ENCODE results near the gene DDX28.
"Not testable (repeated sequence)": the region's sequence is repeated elsewhere in the genome, so short reads cannot be mapped to it uniquely, and the experiment has no call there.

The DDX28 gene

DNA sequence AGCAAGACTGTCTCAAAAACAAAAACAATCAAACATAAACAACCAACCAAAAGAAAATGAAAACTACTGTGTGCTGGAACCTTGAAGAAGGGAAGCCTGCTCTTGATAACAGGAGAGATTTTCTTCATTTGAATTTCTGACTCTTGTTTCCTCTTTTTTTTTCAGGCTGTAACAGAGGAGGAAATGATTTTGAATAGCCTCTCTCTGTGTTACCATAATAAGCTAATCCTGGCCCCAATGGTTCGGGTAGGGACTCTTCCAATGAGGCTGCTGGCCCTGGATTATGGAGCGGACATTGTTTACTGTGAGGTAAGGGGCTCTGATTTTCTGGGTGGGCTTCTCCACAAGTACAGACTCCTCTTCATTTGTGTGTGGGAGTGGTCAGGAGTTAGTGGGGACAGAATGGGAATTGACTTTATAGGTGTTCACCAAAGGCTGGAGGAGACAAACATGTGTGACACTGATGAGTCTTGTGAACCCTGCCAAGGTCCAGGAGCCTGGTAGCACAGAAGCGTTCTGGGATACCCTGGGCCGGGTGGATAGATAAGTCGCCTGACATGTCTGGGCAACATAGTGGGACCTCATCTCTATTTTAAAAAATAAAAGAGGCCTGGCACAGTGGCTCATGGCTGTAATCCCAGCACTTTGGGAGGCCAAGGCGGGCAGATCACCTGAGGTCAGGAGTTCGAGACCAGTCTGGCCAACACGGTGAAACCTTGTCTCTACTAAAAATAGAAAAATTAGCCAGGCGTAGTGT, 15.0 kb upstream of the DDX28 start:
- DNase-seq (ENCODE audit: low spot score) = no peak

DNA sequence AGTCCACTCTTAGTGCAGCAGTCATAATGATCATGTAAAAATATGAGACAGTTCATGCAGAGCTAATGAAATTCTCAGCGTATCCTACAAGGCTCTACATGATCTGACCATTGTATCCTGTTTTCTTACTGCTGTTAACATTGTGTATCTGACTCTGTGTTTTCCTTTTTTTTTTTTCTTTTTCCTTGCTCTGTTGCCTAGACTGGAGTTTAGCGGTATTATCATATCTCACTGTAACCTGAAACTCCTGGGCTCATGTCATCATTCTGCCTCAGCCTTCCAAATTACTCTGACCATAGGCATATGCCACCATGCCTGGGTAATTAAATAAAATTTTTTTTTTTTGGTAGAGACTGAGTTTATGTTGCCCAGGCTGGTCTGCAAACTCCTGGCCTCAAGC, 12.2 kb upstream of the DDX28 start:
- no peak for DNase-seq (ENCODE audit: low spot score)

DNA sequence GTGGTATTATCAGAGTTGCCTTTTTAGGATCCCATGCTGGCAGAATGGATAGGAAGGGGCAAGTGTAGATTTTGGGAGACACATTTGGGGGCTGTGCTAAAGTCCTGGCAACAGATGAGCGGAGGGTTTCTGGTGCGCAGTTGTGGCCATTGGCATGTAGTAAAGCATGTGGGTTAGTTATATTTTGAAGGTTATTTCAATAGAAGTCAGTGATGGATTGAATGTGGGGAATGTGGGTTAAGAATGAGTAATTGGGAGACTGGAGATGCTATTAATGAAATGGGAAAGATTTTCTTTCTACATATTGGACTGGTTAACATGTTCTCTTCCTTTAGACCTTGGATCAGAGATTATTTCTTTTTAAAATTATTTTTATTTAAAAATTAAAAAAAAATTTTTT, 10.1 kb upstream of the DDX28 start:
- no peak for DNase-seq (ENCODE audit: low spot score)

DNA sequence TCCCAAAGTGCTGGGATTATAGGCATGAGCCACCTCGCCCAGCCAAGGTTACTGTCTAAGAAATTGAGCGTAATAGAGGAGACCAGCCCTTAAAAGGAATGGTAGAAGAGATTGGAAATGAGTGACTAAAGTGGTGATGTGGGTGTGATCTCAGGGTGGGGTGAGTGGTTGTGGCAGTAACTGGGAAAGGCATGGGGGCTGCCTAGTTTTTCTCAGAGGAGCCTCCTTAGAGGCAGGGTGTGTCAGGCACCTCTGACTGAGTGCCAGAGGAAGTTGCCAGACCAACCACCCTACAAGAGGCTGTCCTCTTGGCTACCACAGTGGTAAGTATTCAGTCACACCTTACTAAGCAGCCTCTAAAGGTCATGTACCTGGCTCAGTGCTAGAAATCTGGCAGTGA, 8.9 kb upstream of the DDX28 start:
- peak; percentile 71 for DNase-seq (ENCODE audit: low spot score)

DNA sequence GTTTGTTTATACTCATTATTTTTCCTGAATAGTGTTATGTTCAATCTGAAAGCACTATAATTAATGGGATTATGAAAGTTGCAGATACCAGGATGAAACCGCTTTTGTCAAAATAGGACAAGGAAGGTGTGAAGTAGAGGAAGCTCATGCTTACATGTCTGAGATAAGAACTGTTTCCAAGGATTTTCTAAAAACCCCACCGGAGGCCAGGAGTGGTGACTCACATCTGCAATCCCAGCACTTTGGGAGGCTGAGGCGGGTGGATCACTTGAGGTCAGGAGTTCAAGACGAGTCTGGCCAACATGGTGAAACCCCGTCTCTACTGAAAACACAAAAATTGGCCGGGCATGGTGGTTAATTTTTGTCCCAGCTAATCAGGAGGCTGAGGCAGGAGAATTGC, 7.1 kb upstream of the DDX28 start:
- DNase-seq (ENCODE audit: low spot score) = peak; percentile 18

DNA sequence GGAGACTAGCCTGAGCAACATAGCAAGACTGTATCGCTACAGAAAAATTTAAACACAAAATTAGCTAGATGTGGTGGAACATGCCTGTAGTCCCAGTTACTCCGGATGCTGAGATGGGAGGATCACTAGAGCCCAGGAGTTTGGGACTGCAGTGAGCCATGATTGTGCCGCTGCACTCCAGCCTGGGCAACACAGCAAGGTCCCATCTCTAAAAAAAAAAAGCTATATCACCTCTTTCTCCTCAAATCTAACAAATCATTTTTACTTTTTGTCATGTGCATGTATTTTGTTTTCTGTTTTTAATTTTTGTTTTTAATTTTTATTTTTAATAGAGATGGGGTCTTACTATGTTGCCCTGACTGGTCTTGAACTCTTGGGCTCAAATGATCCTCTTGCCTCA, 6.0 kb upstream of the DDX28 start:
- no peak for DNase-seq (ENCODE audit: low spot score)

DNA sequence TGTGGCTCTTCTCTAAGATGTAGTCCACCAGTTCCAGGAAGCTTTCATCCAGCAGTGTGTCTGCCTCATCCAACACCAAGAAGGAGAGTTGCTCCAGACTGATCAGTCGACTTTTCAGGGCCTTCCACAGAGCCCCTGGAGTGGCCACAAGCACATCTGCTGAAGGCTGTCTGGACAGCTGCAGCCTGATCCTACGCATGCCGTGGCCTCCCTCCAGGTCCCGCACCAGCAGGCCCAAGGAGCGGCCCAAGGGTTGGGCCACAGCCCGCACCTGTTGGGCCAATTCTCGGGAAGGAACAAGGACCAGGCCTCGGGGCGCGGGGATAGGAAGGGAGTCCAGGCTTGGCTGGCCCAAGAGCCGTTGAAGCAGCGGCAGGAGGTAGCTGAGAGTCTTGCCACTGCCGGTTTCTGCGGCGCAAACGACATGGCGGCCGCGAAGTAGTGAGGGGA, 729 bp downstream of the DDX28 start:
- no peak for DNase-seq (ENCODE audit: low spot score)

DNA sequence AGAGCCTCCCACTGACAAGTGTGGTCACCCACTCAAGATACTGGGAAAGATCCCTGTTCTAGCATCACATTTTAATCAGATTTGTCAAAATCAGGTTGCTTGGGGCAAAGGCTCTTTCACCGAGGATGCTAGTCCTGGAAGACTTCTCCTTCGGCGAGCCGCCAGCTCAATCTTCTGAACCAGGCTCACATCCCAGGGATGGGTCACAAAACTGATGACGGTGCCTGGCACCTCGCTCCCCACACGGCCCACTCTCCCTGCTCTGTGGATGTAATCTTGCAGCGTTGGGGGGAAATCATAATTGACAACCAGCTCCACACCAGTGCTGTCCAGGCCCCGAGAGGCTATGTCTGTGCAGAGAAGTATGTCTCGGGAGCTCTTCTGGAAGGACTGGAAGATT, 1.5 kb downstream of the DDX28 start:
- no peak for DNase-seq (ENCODE audit: low spot score)

DNA sequence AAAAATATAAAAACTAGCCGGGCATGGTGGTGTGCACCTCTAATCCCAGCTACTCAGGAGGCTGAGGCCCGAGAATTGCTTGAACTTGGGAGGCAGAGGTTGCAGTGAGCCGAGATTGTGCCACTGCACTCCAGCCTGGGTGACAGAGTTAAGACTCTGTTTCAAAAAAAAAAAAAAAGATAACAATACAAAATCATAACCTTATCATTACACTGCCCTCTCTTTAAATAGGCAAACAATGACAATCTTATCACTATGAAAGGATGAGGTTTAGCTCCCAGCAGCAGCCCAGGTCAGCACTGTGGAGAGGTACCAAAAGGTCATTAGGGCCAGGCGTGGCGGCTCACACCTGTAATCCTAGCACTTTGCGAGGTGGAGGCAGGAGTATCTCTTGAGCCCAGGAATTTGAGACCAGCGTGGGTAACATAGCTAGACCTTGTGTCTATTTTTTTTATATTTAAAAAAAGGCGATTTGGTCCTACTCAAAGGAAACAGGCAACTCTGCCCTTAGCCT, 3.8 kb downstream of the DDX28 start:
- no peak for DNase-seq (ENCODE audit: low spot score)

DNA sequence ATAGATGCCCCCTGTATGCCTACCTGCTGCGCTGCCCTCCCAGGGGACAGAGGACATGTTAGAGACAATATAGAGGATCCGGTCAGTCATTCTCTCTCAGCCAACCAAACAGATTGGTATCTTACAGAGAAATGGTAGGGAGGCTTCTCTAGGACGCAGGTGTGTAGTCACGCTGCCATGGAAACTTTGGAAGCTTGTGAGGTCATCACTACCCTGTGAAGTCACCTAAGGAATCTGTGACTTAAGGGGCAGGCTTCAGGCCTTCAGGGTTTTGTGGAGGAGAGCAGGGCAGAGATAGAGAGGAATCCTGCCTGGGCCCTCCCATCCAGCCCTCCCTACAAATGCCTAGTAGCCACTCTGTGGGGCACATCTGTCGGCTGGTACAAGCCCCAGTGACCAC, 7.4 kb downstream of the DDX28 start, which contains the start of gene DPEP2NB:
DPEP2NB (minus strand) TSS at position 231 of the 400 bp plus-strand sequence; CDS start at position 90, 141 bp downstream.
- DNase-seq (ENCODE audit: low spot score) = no peak

DNA sequence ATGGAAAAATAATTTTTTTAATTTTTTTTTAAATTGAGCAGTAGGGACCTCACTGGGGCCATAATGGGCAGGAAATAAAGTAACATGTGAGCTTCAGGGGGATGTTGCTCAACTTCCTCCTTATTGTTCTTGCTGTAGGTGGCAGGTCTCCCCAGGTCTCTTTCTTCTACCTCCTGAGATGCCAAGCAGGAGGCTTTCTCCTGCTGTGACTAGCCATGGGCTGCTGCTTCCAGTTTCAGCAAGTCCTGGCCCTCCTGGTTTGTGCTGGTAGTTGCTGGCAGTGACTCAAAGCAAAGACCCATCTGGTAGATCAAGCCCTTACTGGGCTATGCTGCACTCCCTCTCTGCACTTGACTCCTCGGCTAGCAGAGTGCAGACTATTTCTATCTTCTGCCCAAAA, 9.6 kb downstream of the DDX28 start:
- DNase-seq (ENCODE audit: low spot score) = no peak

DNA sequence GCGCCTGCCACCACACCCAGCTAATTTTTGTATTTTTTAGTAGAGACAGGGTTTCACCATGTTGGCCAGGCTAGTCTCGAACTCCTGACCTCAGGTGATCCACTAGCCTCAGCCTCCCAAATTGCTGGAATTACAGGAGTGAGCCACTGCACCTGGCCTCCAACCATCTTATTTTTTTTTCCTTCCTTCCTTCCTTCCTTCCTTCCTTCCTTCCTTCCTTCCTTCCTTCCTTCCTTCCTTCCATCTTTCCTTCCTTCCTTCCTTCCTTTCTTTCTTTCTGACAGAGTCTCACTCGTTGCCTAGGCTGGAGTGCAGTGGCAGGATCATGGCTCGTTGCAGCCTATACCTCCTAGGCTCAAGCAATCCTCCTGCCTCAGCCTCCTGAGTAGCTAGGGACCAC, 13.2 kb downstream of the DDX28 start:
- not testable (repeated sequence) for DNase-seq (ENCODE audit: low spot score)

DNA sequence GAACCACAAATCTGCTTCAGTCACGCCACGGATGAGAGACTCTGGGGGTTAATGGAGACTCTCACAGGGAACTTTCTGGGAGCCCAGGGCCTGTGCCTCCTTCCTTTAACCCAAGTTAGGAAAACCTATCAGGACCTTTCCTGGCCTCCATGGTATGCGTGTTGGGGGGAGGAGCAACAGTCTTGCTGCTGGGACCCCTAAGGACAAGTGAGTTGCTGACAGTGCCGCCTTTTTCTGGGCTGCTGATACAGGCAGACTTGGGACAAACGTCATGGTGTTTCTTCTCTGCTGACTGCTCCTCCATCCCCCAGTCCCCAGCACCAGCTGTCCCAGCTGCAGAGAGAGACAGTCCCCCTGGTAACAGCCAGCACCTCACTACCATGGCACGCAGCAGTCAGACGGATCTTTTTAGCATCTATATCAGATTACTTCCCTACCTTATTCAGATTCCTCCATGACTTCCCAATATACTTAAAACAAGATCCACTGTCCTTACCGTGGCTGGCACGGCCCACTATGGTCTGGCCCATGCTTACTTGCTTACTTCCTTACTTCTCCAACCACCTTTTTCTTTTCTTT, 13.8 kb downstream of the DDX28 start:
- DNase-seq (ENCODE audit: low spot score) = no peak

DNA sequence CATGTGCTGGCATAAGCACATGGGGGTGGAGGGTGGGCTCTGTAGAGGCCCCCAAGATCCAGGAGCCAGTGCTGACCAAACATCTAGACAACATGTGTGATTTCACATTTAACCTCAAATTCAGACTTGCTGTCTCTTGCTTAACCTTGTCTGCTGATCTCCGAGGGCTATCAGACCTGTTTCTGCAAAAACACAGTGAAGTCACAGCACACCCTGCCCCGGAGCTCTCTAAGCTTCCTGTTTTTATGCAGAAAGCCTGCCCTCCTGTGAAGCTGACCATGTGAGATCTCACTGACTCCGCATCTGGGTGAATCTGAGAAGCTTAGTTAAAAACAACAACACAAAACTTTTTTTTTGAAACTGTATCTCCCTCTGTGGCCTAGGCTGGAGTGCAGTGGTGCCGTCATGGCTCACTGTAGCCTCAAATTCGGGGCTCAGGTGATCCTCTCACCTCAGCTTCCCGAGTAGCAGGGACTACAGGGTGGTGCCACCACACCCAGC, 17.2 kb downstream of the DDX28 start:
- DNase-seq (ENCODE audit: low spot score) = no peak

DNA sequence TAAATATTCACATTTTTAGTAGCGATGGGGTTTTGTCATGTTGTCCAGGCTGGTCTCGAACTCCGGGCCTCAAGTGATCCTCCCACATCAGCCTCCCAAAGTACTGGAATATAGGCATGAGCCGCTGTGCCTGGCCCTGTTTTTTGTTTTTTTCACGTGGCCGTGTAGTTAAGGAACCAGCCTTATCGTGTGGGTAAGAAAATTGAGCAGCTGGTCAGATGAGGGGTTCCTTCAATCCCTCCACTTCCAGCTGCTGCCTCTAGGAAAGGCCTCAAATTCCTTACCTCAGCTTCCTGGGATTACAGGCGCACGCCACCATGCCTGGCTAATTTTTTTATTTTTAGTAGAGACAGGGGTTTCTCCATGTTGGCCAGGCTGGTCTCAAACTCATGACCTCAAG, 17.8 kb downstream of the DDX28 start:
- DNase-seq (ENCODE audit: low spot score) = no peak

DNA sequence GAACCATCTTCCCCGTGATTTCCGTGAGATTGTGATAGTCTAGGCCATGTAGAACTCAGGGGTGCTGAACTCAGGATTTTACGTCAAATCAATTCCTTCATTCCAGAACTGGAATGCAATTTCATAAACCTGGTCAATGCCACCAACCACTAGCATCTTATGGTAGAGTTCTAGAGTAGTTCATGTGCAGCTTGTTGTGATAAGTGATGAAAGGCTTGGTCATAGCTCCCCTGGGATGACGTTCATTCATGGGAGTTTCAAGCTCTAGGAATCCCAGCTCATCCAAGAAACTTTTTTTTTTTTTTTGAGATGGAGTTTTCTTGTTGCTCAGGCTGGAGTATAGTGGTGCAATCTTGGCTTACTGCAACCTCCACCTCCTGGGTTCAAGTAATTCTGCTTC, 20.0 kb downstream of the DDX28 start:
- no peak for DNase-seq (ENCODE audit: low spot score)

DNA sequence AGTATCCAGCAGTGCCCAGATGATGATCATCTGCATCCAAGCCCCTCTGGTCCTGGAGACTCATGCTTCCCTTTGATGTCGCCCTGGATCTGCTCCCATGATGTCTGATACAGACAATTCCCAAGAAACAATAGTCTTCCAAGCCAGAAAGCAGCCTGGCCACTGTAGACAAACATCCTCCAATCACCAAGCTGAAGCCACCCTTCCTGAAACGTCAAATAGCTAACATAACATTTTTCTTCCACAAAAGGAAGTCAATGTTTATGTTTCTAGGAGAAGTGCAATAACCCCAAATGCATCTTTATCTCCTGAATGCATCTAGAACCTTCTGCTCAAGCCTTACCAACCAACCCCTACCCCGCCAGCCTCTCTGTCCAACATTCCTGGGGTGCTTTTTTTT, 22.6 kb downstream of the DDX28 start:
- no peak for DNase-seq (ENCODE audit: low spot score)

DNA sequence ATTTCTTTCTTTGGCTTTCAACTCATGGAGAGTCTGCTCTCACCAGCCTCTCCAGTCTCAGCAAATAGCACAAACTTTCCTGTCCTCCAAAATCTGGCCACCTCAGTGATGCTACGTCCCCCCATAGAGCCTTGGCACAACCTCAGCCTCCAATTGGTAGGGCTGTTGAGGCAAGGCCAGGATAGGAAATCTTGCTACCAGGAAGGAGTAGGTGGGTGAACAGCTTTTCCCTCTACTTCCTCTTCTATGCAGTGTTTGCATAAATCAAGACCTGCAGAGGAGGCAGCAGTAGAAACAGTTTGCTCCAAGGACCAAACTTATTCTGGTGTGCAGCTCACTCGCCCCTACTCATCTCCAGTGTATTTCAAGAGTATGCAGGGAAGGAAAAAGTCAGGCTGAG, 23.0 kb downstream of the DDX28 start:
- DNase-seq (ENCODE audit: low spot score) = no peak

DNA sequence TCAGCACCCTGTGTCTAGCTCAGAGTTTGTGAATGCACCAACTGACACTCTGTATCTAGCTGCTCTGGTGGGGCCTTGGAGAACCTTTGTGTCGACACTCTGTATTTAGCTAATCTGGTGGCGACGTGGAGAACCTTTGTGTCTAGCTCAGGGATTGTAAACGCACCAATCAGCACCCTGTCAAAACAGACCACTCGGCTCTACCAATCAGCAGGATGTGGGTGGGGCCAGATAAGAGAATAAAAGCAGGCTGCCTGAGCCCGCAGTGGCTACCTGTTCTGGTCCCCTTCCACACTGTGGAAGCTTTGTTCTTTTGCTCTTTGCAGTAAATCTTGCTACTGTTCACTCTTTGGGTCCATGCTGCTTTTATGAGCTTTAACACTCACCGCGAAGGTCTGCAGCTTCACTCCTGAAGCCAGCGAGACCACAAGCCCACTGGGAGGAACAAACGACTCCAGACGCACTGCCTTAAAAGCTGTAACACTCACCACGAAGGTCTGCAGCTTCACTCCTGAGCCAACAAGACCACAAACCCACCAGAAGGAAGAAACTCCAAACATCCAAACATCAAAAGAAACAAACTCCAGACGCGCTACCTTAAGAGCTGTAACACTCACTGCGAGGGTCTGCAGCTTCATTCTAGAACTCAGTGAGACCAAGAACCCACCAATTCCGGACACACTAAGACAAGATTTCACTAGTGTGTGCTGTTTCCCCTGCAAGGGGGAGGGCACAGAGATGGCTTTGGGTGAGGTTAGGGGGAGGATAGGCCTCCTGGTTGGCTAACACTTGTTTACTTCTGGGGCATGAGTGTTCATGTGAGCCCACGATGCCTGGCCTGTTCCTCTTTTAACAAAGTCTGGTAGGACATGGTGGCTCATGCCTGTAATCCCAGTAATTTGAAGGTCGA, 24.0 kb downstream of the DDX28 start, which contains the start of gene DPEP2:
DPEP2 (minus strand) TSS at position 706 of the 910 bp plus-strand sequence. CDS start 6,272 bp downstream, outside the sequence.
- DNase-seq (ENCODE audit: low spot score) = not testable (repeated sequence)

DNA sequence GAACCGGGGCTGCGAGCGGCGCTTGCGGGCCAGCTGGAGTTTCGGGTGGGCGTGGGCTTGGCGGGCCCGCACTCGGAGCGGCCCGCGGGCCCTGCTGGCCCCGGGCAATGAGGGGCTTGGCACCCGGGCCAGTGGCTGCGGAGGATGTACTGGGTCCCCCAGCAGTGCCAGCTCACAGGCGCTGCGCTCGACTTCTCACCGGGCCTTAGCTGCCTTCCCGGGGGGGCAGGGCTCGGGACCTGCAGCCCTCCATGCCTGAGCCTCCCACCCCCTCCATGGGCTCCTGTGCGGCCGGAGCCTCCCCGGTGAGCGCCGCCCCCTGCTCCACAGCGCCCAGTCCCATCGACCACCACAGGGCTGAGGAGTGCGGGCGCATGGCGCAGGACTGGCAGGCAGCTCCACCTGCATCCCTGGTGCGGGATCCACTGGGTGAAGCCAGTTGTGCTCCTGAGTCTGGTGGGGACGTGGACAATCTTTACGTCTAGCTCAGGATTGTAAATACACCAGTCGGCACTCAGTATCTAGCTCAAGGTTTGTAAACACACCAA, 24.7 kb downstream of the DDX28 start:
- DNase-seq (ENCODE audit: low spot score) = not testable (repeated sequence)

DNA sequence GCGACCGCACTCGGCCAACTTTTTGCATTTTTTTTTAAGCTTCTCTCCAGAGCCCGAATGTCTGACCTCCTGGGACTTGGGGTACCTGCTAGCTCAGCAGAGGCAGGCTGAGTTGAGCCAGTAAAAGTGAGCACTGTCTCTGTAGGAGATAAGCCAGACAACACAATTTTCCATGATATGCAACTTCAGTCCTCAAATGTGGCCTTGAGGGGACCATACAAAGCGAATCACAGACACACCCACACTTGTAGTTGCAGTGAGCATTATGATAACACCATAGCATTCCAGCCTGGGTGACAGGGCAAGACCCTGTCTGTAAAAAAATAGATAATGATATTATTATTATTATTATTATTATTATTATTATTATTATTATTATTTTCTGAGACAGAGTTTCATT, 26.4 kb downstream of the DDX28 start:
- no peak for DNase-seq (ENCODE audit: low spot score)

DNA sequence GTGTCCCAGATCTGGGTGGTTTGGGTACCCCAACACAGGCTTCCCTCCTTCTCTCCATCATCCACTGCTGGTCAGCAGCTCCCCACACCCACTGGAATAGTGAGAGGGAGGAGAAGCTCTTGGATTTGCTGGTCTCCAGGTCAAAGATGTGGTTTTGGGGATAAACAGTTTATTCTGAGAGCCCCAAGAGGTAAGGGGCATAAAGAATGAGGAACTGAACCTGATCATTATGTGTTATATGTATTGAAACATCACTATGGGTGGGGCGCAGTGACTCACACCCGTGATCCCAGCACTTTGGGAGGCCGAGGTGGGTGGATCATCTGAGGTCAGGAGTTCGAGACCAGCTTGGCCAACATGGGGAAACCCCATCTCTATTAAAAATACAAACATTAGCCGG, 27.6 kb downstream of the DDX28 start:
- DNase-seq (ENCODE audit: low spot score) = no peak
